Bone marrow (tissue), 2 donors: ENCODE results near the gene TEDC1.

Experiments used
- DNase-seq, 2 donors: peaks; one replicate each; lab custom pipeline; 2025; lab: John Stamatoyannopoulos, UW

TEDC1 gene

DNA sequence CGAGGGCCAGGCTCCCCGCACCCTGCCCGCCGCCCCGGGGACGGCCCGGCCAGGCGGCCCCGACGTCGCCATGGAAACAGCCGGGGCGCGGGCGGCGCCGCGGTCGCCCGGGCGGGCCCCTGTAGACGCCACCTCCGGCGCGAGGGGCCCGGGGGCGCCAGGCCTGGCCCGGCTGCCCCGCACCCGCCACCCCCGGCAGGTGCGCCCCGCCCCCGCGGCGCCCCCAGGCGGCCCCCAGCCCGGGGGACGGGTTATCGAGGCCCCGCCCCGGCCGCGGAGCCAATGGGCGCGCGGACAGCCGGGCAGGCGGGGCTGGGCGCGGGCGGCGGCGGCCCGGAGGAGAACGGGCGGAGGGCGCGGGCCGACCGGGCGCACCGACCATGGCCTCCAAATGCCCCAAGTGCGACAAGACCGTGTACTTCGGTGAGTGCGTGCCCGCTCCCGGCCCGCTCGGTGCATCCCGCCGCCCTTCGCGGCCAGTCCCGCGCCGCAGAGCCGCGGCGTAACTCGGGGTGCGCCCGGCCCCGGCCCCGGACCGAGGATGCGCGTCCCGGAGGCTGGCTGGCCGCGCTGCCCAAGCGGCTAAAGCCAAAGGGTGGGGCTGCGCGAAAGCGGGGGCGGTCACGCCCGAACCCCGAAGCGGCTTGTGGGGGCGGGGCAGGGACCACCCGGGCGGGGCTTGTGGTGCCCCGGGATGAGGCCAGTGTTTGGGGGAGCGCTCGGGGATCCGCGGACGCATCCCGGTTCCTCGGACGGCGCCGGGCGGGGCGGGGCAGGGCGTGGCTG lies 16.4 kb upstream of the TEDC1 start, which contains the start of gene CRIP2:
TSS of gene CRIP2 (plus strand) at position 339 of the 786 bp plus-strand sequence. CDS start at position 381, 42 bp downstream.
- DNase-seq = no peak

- DNase-seq = no peak
These were observed 15.6 kb upstream of the TEDC1 start for GRCh38 chr14:105475269-105476096.

GRCh38 chr14:105476097-105476830 lies 14.8 kb upstream of the TEDC1 start:
- no peak for DNase-seq

- DNase-seq = no peak
These were observed 14.0 kb upstream of the TEDC1 start for GRCh38 chr14:105476831-105477659.

- DNase-seq = no peak
These were observed 13.2 kb upstream of the TEDC1 start for GRCh38 chr14:105477660-105478397.

DNA sequence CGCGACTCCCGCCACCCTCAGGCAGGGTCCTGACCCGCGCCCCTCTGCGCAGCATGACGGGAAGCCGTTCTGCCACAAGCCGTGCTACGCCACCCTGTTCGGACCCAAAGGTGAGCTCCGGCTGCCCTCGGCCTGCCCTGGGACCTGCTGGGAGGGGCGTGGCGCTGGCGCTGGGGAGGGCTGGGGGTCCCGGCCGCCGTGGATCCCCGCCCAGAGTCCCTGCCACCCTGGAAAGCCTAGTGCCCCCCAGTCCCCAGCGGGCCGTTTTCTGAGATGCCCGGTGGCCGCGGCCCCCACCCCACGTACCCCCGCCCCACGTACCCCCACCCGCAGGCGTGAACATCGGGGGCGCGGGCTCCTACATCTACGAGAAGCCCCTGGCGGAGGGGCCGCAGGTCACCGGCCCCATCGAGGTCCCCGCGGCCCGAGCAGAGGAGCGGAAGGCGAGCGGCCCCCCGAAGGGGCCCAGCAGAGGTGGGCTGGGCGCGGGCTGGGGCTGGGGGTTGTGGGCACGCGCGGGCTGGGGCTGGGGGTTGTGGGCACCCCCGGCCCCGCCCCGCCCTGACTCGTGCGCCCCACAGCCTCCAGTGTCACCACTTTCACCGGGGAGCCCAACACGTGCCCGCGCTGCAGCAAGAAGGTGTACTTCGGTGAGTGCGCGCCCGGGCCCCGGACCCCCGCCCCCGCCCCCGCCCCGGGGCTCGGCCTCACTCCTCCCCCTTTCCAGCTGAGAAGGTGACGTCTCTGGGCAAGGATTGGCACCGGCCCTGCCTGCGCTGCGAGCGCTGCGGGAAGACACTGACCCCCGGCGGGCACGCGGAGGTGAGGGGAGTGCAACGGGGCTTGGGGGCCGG lies 12.4 kb upstream of the TEDC1 start:
- DNase-seq = no peak

- DNase-seq = no peak
These were observed 11.5 kb upstream of the TEDC1 start for GRCh38 chr14:105479431-105480158.

DNA sequence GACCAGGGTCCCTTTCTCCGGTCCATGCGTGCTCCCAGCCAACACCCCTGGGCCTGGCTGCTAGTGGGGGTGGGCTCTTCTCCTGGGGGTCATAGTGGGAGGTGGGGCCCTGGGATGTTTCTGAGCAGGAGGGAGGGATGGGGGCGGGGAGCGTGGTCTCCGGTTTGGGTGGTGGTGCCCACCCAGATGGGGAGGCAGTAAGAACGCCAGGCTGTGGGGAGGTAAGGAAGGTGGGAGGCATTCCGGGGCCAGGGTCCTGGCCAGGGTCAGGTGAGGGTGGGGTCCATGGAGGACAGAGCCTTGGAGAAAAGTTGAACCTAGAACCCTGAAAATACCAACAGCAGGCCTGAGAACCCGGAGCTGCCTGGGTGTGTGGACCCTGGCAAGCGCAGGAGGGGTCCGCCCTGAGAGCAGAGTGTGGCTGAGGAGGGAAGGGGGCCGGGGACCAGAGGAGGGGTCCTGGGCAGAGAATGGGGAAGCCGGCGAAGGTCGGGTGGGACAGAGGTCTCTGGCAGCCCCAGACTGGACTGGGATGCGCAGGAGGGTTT lies 10.8 kb upstream of the TEDC1 start:
- DNase-seq = no peak

DNA sequence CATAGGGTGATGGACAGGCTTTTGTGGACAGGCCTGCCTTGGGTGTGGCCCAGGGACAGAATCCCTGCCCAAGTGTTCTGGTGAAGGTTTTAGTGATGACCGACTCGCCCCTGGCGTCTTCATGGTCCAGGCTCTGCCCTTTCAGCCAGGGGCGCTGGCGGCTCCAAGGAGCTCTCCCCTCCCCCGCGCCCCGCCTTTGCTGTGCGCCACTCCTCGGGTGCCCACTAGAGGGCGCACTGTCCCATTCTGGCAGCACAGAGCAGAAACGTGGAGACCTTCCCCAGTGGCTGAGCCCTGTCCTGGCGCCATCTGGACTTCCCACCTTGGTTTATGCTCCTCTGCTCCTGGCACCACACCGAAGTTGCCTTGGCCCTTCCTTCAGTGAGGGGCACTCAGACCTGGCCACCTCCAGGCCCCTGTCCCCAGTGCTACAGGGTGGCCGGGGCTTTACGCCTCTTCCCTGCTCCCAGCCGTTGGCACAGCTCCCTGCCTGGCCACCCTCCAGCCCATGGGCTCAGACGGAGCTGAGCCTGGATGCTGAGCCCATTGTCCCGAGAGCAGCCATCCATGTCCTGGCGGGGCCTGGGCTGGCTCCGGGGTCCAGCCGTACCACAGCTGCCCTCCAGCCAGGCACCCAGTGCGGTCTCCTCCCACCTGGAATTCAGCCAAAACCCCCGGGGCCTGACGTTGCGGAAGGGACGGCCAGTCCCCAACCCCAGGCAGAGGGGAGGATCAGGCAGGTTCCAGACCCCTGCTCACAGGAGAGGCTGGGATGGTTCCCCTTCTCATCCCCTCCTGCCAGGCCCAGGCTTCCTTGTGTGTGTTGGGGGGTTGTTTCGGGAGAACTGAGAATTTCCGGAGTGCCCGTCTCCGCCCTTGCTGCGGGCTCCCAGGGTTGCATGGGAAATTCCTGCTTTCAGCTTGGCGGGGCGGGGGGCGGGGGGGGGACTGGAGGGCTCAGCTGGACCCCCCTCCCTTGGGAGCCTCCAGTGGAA lies 9.9 kb upstream of the TEDC1 start:
- peak; percentile 71 to 93 for DNase-seq

- DNase-seq = peak; percentile 91 to 93
These were observed 9.1 kb upstream of the TEDC1 start for GRCh38 chr14:105481886-105482457.

DNA sequence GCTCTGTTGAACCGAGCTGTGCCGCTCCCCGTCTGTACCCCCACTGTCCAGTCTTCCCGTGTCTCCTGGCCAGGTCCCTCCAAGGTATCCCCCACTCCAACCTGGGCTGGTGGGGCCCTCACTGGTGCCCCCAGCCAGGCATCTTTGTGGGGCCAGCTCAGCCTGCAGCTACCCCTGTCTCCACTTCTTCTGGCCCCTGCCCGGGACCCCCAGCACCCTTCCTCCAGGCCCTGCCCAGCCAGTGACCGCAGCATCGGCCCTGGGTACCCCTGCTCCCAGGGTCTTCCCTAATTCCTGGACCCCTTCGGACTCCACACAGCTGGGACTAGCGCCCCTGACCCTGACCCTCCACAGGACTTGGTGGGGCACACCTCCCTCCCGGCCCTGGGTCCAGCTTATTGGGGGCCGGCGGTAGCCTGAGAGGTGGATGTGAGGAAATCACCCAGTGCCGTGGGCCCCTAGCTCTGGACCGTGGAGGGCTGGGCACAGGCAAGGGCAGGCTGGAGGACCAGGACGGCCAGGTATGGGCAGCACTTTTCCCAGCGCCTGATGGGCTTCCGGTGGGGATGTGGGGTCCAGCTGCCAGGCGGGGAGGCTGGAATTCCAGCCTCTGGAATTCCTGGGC lies 8.4 kb upstream of the TEDC1 start:
- no peak for DNase-seq

- no peak for DNase-seq
These were observed 7.6 kb upstream of the TEDC1 start for GRCh38 chr14:105483300-105484068.

DNA sequence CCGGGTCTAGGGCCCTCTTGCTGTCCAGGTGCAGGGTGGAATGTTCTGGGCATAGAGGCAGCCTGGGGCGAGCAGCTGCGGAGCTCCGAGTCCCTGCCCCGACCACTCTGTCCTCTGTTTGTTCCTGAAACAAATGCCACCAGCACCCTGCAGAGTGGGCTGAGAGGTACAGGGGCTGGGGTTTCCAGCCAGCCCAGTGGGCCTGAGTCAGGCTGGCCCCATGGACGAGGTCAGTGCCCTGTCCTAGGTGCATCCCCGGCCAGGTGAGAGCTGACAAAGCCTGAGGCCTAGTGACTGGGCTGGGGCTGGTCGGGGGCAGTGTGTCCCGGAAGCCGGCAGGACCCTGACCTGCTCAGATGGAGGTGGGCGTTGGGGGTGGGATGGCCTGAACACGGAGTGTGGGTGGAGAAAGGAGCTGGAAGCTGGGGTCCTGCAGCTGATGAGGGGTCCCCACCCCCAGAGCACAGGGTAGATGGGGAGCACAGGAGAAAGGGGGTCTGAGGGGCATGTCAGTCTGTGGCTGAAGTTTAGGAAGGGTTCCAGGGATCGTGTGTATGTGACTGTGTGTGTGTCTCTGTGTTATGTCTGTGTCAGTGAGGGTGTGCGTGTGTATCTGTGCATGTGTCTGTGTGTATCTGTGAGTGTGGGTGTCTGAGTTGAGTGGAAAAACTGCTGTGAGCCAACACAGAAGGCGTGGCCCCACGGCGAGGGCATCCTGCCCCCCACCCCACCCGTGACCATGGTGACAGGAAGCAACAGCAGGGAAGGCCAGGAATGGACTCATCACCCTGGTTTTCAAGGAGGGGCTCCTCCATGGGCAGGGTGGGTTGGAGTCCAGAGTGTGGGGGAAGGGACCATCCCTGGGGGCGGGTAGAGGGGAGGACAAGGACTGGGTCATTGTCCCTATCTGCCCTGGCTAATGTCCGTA lies 6.7 kb upstream of the TEDC1 start:
- no peak for DNase-seq

DNA sequence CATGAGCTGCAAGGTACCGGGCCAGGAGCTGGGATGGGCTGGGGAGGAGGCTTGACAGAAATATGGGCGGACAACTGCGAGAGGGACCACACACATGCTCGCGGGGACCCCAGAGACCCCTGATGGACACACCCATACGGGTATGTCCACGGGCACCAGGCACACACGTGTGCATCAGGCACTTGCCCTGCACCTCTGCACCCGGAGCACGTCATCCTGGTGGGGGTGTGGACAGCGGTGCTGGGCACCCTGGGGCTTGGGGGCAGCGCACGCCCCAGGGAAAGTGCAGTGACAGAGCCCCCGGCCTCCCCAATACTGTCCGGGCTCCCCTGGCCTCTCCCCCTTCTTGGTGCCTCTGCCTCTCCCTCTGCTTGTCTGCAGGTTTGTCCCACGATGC lies 6.1 kb upstream of the TEDC1 start:
- DNase-seq = no peak

GRCh38 chr14:105485739-105486162 lies 5.3 kb upstream of the TEDC1 start:
- peak; percentile 36 to 50 for DNase-seq
